ENCODE data around the gene ZNF142. TPM values are rescaled to one million over a fixed set of nuclear protein-coding genes. Genes with fewer than 3 reads are reported as not detected.

The ZNF142 gene
- total and polyA plus RNA-seq, 8 donors, result 17.0 to 26.3 (median 20.4) TPM

GRCh38 chr2:218627939-218628338 lies 31.5 kb downstream of the ZNF142 start:
- Histone ChIP-seq H3K4me1 (no peaks in the 10 kb centered on the region), H3K4me3 (no peak overlapping the region), H3K36me3 (peaks cover 0 to 1% of the 10 kb centered on the region in 2 donors), H3K27ac (no peak overlapping the region), H3K27me3 (no peaks in the 10 kb centered on the region), H3K9me3 (no peaks in the 10 kb centered on the region)
- TF ChIP-seq CTCF (IDR thresholded peaks at IDR 0.05), result no peak
- intact Hi-C loops (cut with DNase I), result no loop called here
- ATAC-seq (no peak), DNase-seq (no peak)

GRCh38 chr2:218626369-218626768 lies 33.1 kb downstream of the ZNF142 start:
- no peak for TF ChIP-seq CTCF (IDR thresholded peaks at IDR 0.05)
- Histone ChIP-seq H3K27ac (no peak overlapping the region), H3K9me3 (no peaks in the 10 kb centered on the region), H3K36me3 (no peaks in the 10 kb centered on the region), H3K4me3 (no peak overlapping the region), H3K27me3 (no peaks in the 10 kb centered on the region), H3K4me1 (peaks cover 3 to 4% of the 10 kb centered on the region in 2 donors)
- ATAC-seq (no peak), DNase-seq (no peak)
- intact Hi-C loops (cut with DNase I), result no loop called here

GRCh38 chr2:218623366-218623705 lies 36.1 kb downstream of the ZNF142 start:
- no peak for ATAC-seq

DNA sequence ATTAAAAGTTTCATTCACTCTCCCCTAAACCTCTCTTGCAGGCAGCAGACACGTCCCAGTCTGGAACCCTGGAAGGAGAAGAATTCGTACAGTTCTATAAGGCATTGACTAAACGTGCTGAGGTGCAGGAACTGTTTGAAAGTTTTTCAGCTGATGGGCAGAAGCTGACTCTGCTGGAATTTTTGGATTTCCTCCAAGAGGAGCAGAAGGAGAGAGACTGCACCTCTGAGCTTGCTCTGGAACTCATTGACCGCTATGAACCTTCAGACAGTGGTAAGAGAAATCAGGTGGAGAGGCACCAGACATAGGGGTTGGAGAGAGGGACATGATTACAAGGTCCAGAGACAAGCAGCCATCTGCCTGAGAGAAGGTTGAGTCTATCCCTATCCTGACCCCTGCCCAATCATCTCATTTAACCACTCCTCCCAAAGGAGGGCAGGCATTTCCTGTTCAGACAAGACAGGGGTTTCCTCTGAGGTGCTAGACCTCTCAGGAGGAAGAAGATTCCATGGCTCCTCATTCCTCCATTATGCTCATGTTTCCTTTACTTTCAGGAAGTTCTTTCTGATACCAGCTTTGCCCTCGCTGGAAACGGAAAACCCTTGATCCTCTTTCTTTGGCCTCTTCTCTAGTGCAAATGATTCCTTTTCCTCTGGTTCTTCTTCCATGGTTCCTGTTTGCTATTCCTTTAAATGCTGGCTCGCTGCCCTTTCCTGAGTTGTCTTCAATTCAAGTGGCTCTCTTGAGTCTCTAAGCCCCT lies 36.6 kb downstream of the ZNF142 start:
- DNase-seq (no peak), ATAC-seq (no peak)
- Histone ChIP-seq H3K4me1 (peaks cover 3 to 4% of the 10 kb centered on the region in 2 donors), H3K4me3 (no peak overlapping the region), H3K36me3 (no peaks in the 10 kb centered on the region), H3K9me3 (no peaks in the 10 kb centered on the region), H3K27me3 (no peaks in the 10 kb centered on the region), H3K27ac (peak overlapping the region in 1 of 2 donors; percentile 2)
- intact Hi-C loops (cut with DNase I), result no loop called here
- no peak for TF ChIP-seq CTCF (IDR thresholded peaks at IDR 0.05)

More at GRCh38 chr2:218623366-218623705, 36.1 kb downstream of the ZNF142 start:
- no peak for DNase-seq
- Histone ChIP-seq H3K27ac (peak overlapping the region in 1 of 2 donors; percentile 2), H3K36me3 (no peaks in the 10 kb centered on the region), H3K4me1 (peaks cover 3 to 4% of the 10 kb centered on the region in 2 donors), H3K4me3 (no peak overlapping the region), H3K9me3 (no peaks in the 10 kb centered on the region), H3K27me3 (no peaks in the 10 kb centered on the region)
- no peak for TF ChIP-seq CTCF (IDR thresholded peaks at IDR 0.05)
- intact Hi-C loops (cut with DNase I), result no loop called here

GRCh38 chr2:218621007-218621406 lies 38.4 kb downstream of the ZNF142 start:
- Histone ChIP-seq H3K4me1 (peaks cover 3 to 4% of the 10 kb centered on the region in 2 donors), H3K4me3 (no peak overlapping the region), H3K36me3 (no peaks in the 10 kb centered on the region), H3K27me3 (no peaks in the 10 kb centered on the region), H3K9me3 (no peaks in the 10 kb centered on the region), H3K27ac (no peak overlapping the region)
- TF ChIP-seq CTCF (IDR thresholded peaks at IDR 0.05), result no peak
- ATAC-seq, result no peak
- intact Hi-C loops (cut with DNase I), result no loop called here
- no peak for DNase-seq
